OCI-LY7 (cell line): Measurements from ENCODE around the gene TRAF2. TPM values are rescaled to one million over a fixed set of nuclear protein-coding genes. Genes with fewer than 3 reads are reported as not detected.

Experiments
- BruUV-seq: library from RNA; stranded (reverse); fragments of 400-500 nt; replicated peaks from 2 replicates; lab custom pipeline; 2021; lab: Mats Ljungman, UMichigan
- CTCF ChIA-PET: fragments of 300-600 bp; sonication (Branson Sonifier 250); formaldehyde crosslinking; loops from one replicate; lab custom pipeline; 2022; ENCODE audit warnings: antibody characterized with exemption; ENCODE audit not compliant: unreplicated experiment; lab: Charles Lee
- POLR2A ChIA-PET: fragments of 300-600 bp; sonication (Branson Sonifier 250); formaldehyde crosslinking; loops from one replicate; lab custom pipeline; 2022; ENCODE audit warnings: antibody characterized with exemption; lab: Charles Lee
- DNase-seq: peaks from one replicate; pipeline ENCODE4 v3.0.0-alpha.2; 2015; ENCODE audit warnings: low spot score
- H2AFZ ChIP-seq: fragments of 200-600 bp; sonication (generic), shearing (Covaris generic); 2 replicates; pipeline ENCODE4 v1.6.1; 2014; ENCODE audit warnings: mild to moderate bottlenecking, antibody characterized with exemption, low read length, moderate library complexity
- H3K27ac ChIP-seq: fragments of 200-600 bp; sonication (generic); 2 replicates; pipeline ENCODE4 v1.5.1; 2014; ENCODE audit warnings: mixed run types, low read depth, mild to moderate bottlenecking, moderate library complexity, low read length, inconsistent platforms; ENCODE audit not compliant: poor library complexity, severe bottlenecking
- H3K36me3 ChIP-seq: fragments of 200-600 bp; sonication (generic); 2 replicates; pipeline ENCODE4 v1.6.1; 2014; ENCODE audit warnings: mild to moderate bottlenecking, antibody characterized with exemption, low read length, moderate library complexity, mixed read lengths; ENCODE audit not compliant: insufficient read depth
- H3K4me1 ChIP-seq: fragments of 200-600 bp; sonication (generic); 2 replicates; pipeline ENCODE4 v1.5.1; 2014; ENCODE audit warnings: mild to moderate bottlenecking, low read length; ENCODE audit not compliant: insufficient read depth, poor library complexity, severe bottlenecking
- H3K4me2 ChIP-seq: fragments of 200-600 bp; sonication (generic); 2 replicates; pipeline ENCODE4 v1.6.1; 2014; ENCODE audit warnings: mild to moderate bottlenecking, low read length
- H3K4me3 ChIP-seq: fragments of 200-600 bp; sonication (generic); 2 replicates; pipeline ENCODE4 v1.5.1; 2014; ENCODE audit warnings: mild to moderate bottlenecking, low read depth, low read length; ENCODE audit not compliant: poor library complexity, severe bottlenecking
- H3K79me2 ChIP-seq: fragments of 200-600 bp; sonication (generic); 2 replicates; pipeline ENCODE4 v1.6.1; 2016; ENCODE audit warnings: low read depth, mild to moderate bottlenecking, low read length, moderate library complexity, mixed read lengths; ENCODE audit not compliant: insufficient read depth
- H3K9me2 ChIP-seq: fragments of 200-600 bp; sonication (generic); 2 replicates; pipeline ENCODE4 v1.6.1; 2016; ENCODE audit warnings: mild to moderate bottlenecking, low read length, mixed read lengths; ENCODE audit not compliant: insufficient read depth
- H3K9me3 ChIP-seq: fragments of 200-600 bp; sonication (generic); 2 replicates; pipeline ENCODE4 v1.6.1; 2014; ENCODE audit warnings: mild to moderate bottlenecking, mixed run types, low read length, mixed read lengths
- H4K20me1 ChIP-seq: fragments of 200-600 bp; sonication (generic); 2 replicates; pipeline ENCODE4 v1.6.1; 2014; ENCODE audit warnings: mild to moderate bottlenecking, antibody characterized with exemption, low read length, moderate library complexity, mixed read lengths; ENCODE audit not compliant: insufficient read depth
- EZH2phosphoT487 ChIP-seq: fragments of 200-600 bp; sonication (generic); IDR thresholded peaks from 2 replicates; pipeline ENCODE4 v1.6.1; 2018; ENCODE audit warnings: low read depth, borderline replicate concordance, mild to moderate bottlenecking, mixed run types, antibody characterized with exemption, low read length, moderate library complexity, mixed read lengths
- intact Hi-C: fragments of 100-400 bp; cut with micrococcal nuclease; formaldehyde crosslinking; loops from one replicate; pipeline ENCODE4 v1.10.0; 2022; ENCODE audit not compliant: unreplicated experiment
- total RNA-seq, 2 experiments: library from RNA; depleted of rRNA in 1 of 2; stranded (reverse); fragments of >200 nt in 1 of 2; shearing (Covaris generic) in 1 of 2; gene quantifications; 2 replicates each; pipeline ENCODE4 v1.2.3, GENCODE V29; 2014 to 2022
- TF ChIP-seq, protein P1 (sequence below): fragments of 200-600 bp; sonication (generic); conservative IDR thresholded peaks from 2 replicates; pipeline ENCODE4 v1.5.1; 2014; ENCODE audit warnings: mild to moderate bottlenecking, antibody characterized with exemption, low read length, moderate library complexity, mixed read lengths

Gene TRAF2
- total RNA-seq, 2 experiments from 2014 or later, result 31.4 to 40.5 TPM

- DNase-seq, result no peak
- Histone ChIP-seq H2AFZ (no peak overlapping the region), H3K4me1 (peaks cover 30% of the 10 kb centered on the region), H4K20me1 (no peaks in the 10 kb centered on the region), H3K9me3 (no peaks in the 10 kb centered on the region), H3K36me3 (peaks cover 17% of the 10 kb centered on the region), H3K4me3 (no peak overlapping the region), H3K4me2 (no peak overlapping the region), H3K27ac (no peak overlapping the region), H3K9me2 (no peaks in the 10 kb centered on the region), H3K79me2 (no peaks in the 10 kb centered on the region)
- ChIA-PET POLR2A (no interaction called here), CTCF (no interaction called here)
- no peak for TF ChIP-seq EZH2phosphoT487
- TF ChIP-seq, protein P1, sequence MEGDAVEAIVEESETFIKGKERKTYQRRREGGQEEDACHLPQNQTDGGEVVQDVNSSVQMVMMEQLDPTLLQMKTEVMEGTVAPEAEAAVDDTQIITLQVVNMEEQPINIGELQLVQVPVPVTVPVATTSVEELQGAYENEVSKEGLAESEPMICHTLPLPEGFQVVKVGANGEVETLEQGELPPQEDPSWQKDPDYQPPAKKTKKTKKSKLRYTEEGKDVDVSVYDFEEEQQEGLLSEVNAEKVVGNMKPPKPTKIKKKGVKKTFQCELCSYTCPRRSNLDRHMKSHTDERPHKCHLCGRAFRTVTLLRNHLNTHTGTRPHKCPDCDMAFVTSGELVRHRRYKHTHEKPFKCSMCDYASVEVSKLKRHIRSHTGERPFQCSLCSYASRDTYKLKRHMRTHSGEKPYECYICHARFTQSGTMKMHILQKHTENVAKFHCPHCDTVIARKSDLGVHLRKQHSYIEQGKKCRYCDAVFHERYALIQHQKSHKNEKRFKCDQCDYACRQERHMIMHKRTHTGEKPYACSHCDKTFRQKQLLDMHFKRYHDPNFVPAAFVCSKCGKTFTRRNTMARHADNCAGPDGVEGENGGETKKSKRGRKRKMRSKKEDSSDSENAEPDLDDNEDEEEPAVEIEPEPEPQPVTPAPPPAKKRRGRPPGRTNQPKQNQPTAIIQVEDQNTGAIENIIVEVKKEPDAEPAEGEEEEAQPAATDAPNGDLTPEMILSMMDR, result no peak
- BruUV-seq, result no TSS peak
- intact Hi-C loops, result no loop called here
Measured at GRCh38 chr9:136844761-136845464, 41.4 kb upstream of the TRAF2 start.

DNA sequence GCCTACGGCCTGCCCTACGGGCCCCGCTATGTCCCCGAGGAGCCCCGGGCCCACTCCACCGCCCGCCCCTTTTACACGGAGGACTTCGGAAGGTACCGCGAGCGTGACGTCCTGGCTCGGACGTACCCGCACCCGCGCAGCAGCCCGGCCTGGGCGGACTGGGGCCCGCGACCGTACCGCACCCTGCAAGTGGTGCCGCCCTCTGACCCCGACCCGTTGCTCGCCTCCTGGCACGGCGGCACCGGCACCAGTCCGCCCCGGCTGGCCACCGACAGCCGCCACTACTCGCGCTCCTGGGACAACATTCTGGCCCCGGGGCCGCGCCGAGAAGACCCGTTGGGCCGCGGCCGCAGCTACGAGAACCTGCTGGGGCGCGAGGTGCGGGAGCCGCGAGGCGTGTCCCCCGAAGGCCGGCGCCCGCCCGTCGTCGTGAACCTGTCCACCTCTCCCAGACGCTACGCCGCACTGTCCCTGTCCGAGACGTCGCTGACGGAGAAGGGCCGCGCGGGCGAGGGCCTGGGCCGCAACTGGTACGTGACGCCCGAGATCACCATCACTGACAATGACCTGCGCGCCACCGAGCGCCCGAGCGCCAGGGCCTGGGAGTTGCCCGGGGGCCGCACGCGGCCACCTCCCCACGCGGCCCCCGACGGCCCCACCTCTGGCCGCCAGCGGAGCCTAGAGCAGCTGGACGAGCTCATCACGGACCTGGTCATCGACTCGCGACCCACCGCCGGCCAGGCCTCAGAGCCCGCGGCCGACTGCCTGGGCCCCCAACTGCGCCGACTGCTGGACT is 40.7 kb upstream of the TRAF2 start:
- no peak overlapping the region for H3K4me3 ChIP-seq
- no peaks in the 10 kb centered on the region for H3K9me3 ChIP-seq
- BruUV-seq, result no TSS peak
- ChIA-PET POLR2A (no interaction called here), CTCF (no interaction called here)
- H2AFZ ChIP-seq, result no peak overlapping the region
- H3K79me2 ChIP-seq, result no peaks in the 10 kb centered on the region
- H3K36me3 ChIP-seq, result peaks cover 9% of the 10 kb centered on the region
- DNase-seq, result no peak
- intact Hi-C loops, result no loop called here
- TF ChIP-seq, protein P1, result no peak
- TF ChIP-seq EZH2phosphoT487, result no peak
- H3K4me2 ChIP-seq, result no peak overlapping the region
- peaks cover 32% of the 10 kb centered on the region for H3K4me1 ChIP-seq
- no peaks in the 10 kb centered on the region for H4K20me1 ChIP-seq
- H3K27ac ChIP-seq, result no peak overlapping the region
- no peaks in the 10 kb centered on the region for H3K9me2 ChIP-seq
